Measurements from ENCODE around the gene SEMA5A.

DNA sequence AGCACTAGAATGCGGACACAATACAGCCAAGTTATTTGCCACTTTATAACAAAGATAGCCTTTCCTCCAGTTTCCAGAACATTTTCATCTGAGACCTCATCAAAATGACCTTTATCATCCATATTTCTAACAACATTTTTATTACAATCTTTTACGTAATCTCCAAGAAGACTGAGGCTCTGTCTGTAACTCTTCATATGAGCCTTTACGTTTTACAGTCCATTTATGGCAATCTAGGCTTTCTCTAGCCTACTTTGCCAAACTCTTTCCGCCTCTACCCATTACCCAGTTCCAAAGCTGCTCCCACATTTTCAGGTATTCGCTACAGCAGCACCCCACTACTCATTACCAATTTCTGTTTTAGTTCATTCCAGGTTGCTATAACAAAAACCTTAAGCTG lies 8.2 kb upstream of the SEMA5A start:
- TF ChIP-seq, protein P1, sequence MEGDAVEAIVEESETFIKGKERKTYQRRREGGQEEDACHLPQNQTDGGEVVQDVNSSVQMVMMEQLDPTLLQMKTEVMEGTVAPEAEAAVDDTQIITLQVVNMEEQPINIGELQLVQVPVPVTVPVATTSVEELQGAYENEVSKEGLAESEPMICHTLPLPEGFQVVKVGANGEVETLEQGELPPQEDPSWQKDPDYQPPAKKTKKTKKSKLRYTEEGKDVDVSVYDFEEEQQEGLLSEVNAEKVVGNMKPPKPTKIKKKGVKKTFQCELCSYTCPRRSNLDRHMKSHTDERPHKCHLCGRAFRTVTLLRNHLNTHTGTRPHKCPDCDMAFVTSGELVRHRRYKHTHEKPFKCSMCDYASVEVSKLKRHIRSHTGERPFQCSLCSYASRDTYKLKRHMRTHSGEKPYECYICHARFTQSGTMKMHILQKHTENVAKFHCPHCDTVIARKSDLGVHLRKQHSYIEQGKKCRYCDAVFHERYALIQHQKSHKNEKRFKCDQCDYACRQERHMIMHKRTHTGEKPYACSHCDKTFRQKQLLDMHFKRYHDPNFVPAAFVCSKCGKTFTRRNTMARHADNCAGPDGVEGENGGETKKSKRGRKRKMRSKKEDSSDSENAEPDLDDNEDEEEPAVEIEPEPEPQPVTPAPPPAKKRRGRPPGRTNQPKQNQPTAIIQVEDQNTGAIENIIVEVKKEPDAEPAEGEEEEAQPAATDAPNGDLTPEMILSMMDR (optimal IDR thresholded peaks at IDR 0.05 in 1 of 3, IDR thresholded peaks at IDR 0.05 in 1 of 3, conservative IDR thresholded peaks at IDR 0.05 in 1 of 3; ENCODE audit: extremely low read depth in 1 of 3, insufficient read depth in 2 of 3, low read length in 3 of 3), result no peak
- TF ChIP-seq EZH2 (IDR thresholded peaks at IDR 0.05; ENCODE audit: low read length), result no peak

Data from keratinocyte (primary cell).